DMS53 treated with DMSO at 0.1 percent for 48 hours (cell line): ENCODE measurements around the gene FLRT2.

Experiments used
- DNase-seq: peaks from one replicate; lab custom pipeline; 2025; ENCODE audit not compliant: unreplicated experiment; lab: John Stamatoyannopoulos, UW

Gene FLRT2

DNA sequence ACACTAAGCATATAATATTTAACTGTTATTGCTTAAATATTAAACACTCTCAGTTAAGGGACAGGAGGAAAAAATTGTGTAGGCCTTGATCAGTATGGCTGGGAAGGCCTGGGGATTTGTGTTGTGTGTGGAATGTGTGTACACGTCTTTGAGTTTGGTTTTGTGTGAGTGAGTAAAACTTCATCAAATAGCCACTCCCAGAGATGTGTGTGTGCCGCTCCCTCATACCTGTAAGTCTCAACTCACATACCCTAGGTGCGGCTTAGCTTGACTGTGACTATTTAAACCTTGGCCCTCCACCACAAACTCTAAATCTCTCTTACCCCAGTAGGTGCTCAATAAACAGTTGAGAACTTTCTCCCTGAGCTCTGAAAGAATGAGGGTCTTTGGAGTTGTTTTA is 64.3 kb downstream of the FLRT2 start:
- DNase-seq = no peak

DNA sequence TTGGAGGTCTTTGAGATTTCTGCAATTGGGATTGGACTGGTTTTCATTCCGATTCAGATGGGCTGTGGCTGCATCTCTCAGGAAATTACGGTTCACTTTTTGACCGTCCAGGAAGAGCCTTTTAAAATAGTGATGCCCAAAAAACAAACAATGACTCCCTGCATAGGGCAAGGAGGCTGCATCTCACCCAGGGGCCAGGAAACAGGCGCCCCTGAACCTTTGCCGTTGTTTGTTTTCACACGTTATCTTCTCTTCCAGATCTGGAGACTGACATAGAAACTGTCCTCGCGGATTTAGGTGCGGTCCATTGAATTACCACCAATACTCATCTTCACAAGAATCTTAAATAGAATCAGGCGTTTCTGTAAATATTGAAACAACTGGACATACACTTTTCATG is 66.0 kb downstream of the FLRT2 start:
- peak; percentile 42 for DNase-seq

DNA sequence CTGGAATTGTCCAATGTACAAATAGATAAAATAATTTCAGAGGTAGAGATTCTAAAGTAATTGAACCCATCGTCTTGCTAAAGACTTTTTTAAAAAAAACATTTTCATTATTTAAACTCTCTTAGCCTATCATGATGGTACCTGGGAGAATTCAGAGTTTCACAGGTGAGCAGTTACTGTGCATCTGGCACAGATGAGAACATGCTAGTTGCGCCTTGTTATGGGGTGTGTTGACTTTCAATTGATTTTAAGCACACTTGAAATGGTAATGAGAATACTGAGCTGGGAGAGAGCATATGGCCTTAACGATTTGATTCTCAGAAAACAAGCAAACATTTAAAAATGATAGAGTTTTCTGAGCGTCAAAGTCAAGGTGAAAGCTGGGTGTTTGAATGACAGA is 66.6 kb downstream of the FLRT2 start:
- peak; percentile 38 for DNase-seq

DNA sequence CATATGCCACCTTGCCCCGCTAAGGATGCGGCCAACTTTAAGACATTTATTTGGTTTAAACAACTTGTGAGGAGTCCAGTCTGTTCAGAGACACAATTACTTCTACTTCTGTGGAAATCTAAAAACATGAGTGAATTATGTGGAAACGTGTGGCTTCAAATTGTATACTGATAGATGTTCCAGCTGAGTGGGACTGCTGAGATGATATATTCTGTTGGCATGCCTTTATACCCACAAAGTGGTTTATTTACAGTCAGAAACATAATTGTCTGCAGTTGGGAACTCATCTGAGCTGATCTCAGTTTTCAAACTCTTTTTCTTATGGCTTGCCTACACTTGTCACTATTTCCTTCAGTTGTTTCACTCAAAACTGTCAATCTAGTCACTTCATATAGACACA is 67.8 kb downstream of the FLRT2 start:
- DNase-seq = no peak

DNA sequence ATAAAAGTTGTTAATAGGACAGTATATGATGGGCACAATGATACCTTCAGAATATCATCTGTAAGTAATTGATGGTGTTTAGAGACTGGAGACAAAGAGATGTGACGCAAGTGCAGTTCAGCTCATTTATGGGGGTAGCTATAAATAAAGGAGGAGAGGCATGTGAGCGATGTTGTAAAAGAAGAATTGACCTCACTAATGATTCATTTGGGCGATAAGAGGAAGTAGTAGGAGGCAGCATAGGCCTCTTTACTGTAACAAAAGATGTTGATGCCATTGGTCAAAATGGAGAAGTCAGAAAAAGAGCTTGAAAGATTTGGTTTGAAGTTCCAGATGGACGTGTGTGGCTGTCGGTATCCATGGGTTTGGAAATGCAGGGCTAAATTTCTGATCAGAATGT is 70.0 kb downstream of the FLRT2 start:
- no peak for DNase-seq

DNA sequence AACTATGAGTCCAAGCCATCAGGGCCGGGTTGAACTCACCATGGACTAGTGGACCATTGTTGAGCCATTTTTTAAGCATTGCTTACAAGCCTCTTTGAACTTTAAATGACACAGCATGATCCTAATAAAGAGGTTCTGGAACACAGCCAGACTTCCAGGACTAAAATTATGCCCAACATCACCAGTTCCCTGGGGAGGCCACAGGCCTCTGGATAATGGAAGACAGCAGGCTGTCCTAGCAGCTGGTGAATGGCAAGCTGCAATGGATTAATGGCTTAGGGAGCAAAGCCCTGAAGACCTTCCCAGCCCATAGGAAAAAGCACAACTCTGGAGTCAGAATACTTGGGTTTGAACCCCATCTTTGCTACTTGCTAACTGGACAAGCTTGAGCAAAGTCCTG is 71.3 kb downstream of the FLRT2 start:
- no peak for DNase-seq

DNA sequence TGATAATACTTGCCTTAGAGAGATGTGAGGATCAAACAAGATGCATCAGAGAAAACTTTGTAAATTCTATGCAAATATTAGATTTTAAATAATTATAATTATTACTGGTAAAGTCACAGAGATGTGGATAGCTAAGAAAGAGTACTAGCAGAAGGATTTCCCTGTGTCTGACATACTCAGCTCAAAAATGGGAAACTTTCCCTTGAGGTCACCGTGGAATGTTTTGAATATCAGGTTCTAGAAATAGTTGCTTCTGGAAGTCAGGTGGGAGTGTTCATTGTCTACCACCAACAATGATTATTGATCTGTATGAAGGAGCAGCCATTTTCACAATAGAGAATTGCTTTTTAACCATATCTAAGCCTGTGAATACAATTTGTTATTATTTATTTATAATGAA is 71.7 kb downstream of the FLRT2 start:
- no peak for DNase-seq

DNA sequence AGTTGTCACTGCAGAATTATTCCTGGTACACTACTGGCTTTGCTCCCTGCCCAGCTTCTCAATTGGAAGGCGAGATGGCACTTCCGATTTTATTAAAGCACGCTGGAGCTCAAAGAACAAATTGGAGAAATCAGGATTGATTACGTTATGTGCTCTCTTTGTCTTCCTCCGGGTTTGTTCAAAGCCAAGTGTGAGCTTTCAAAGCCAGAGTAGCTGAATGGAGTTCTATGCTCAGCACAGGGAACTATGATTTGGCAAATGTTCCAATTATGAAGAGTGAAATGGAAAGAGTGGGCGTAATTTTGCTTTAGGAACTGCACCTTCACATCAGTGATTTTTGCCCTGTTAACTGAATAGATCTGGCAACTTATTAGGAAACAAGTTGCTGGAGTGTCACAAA is 72.4 kb downstream of the FLRT2 start:
- DNase-seq = no peak

DNA sequence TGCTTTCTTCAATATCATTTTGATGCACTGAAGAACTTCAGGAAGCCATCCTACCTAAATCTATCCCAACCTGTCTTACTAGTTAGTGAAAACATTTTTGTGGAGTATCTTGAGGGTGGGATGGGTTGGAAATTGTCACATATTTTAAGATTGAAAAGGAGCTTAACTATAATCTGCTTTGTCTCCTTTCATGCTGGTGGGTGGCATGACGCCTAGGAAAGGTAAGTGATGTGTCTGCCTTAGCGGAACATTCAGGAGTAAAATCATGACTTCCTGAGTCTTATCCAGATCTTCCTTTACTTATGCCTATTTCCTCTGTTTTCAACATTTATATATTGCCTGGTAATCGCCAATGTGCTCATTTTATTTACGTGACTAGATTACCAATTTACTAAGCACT is 74.1 kb downstream of the FLRT2 start:
- DNase-seq = no peak

DNA sequence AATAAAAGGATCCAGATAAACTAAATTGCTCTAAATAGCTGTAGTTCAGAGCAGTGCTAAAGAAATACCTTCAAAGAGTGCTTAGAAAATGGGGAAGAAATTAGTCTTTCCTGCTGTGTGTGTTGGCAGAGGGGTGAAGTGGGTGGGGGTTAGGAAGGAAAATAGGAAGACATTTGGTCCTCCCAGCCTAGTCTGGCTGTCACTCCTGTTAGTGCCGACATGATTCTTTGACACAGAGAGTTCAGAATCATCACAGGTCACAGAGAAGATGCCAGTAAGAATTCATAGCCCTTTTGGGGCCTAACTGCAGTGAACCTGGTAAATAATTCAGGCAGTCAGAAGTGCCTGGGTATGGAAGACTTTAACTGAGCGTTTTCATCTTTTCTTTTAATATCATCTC is 74.8 kb downstream of the FLRT2 start:
- DNase-seq = no peak

DNA sequence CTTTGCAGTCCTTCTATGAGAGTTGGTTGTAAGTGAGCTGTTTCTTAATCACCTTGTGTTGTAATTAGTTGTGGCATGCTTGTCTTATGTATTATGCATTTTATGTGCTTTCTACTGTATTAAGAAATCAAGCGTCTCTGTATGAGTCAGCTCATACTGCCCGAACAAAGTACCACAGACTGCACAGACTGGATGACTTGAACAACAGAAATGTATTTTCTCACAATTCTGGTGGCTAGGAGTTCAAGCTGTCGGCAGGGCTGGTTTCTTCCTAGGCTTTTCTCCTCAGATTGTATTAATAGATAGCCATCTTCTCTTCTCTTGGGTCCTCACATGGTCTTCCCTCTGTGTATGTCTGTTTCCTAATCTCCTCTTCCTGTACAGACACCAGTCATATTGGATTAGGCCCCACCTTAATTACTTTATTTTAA is 77.7 kb downstream of the FLRT2 start:
- DNase-seq = no peak

DNA sequence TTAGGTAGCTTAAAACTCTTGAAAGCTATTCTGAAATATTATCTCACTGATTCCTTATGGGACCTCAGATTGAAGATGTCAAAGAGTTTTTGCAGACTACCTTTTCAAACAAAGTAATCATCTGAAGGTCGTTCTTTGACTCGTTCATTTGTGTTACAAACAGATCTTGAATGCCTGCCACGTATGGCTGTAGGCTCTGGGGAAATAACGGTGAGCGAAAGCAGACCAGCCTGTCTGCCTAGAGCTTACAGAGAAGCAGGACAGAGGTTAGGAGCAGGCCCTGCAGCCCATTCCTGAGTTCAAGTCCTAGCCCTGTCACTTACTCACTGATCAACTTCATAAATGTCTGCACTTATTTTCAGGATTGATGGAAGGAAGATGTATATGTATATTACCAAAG is 83.6 kb downstream of the FLRT2 start:
- DNase-seq = no peak

DNA sequence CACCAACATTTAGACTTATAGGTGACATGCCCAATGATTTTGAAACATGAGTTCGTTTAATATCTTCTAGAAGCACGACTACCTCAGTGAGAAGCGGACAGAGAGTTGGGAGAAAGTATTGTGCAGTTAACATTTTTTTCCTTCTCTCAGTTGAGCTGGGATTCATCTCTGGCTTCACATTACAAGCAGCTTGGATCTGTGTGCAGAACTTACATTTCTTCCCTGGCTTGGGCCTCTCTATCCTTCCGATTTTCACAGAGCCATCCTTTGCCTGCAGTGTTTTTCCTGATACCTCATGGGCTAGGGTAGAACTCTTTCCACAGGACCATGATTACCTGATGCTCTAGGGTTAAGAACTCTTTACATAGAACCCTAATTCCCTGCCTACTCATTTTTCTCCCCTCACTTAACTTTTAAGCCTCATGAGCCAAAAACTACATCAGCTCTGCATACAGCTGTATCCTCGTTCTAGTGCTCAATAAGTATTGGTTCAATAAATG is 86.5 kb downstream of the FLRT2 start:
- no peak for DNase-seq

DNA sequence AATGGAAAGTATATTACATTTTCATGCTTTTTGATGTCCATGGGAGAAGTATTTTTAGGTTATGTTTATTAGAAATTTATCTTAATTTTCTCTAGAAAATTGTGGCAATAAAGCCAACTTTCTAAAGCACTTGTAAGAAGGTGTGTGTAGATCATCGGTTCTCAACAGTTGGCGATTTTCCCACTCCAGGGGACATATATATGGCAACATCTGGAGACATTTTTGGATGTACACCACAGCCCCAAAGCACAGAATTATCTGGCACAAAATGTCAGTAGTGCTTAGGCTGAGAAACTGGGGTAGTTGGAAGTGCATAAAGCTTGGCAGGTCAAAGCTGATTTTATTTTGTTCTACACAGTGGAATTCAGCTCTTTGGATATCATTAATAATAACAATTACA is 86.9 kb downstream of the FLRT2 start:
- DNase-seq = no peak

DNA sequence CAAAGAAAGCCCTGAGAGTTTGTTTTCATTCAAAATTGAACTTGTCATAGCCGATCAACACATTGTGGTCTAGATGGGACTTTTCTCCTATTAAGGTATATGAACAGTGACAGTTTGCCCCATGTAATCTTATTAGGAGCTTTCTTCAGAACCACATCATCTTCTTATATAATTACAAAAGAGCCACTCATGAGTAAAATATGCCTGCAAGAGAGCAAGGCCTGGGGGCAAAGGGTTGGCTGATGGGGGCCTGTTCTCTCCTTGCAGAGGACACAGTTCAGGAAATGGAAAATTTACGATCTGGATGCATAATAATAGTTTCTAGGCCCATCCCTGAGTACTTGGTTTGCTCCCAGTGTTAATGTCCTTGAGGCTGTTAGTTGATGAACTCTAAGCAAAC is 87.8 kb downstream of the FLRT2 start:
- no peak for DNase-seq

DNA sequence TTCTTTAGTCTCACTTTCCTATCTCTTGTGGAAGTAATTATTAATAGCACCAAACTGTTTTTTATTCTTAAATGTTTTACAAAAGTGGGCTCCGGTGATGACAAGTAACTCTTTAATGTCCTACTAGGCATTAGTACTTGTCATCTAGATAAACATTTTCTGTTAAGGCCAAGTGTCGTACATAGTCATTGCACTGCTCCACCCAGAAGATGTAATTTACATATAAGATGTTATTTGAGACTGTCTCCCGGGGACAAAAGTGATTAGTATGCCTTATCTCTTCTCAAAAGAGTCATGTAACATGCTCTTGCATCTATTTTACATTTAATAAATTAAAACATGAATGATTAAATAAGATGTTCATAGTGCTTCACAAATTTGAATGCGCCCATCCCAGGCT is 88.4 kb downstream of the FLRT2 start:
- no peak for DNase-seq

DNA sequence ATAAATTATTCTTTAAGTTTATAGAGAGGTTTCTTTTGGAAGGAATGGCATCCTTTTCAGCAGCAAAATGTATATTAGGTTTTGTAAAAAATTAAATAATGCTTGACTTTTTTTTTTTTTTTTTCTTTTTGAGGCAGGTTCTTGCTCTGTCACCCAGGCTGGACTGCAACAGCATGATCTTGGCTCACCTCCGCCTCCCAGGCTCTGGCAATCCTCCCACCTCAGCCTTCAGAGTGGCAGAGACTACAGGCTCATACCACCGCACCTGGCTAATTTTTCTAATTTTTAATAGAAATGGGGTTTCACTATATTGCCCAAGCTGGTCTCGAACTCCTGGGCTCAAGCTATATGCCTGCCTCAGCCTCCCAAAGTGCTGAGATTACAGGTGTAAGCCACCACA is 89.0 kb downstream of the FLRT2 start:
- no peak for DNase-seq

DNA sequence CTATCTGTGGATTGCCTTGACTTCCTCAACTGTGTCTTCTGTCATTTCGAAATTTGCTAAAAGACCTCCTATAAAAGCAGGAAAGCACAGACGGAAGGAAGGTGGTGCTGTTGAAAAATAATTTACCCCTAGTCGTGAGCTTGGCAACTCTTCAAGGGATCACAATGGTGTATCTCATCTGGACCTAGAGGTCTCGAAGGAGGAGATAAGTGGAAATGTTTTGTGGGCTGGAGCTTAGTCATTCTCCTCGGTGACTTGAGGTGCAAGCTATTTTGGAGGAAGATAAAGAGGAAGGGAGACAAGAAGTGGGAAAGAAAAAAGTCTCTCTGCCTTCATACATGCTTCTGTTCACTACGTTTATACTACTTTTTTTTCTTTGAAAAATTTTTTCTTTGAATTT is 89.9 kb downstream of the FLRT2 start:
- no peak for DNase-seq

DNA sequence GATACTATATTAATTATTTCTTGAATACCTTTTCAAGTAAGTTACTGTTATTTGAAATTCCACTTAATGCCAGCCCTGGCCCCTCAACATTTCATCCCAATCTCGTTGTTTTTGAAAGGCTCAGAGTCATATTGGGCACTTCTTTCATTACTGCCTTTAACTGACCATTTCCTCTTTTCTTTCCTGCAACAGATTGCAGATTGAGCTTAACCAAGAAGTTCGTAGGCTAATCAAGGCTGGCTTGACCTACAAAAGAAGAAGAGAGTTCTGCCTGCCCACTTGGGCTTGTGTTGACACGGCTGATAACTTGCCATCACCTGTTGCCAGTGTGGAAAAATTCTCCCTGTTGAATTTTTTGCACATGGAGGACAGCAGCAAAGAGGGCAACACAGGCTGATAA is 91.0 kb downstream of the FLRT2 start:
- DNase-seq = no peak

DNA sequence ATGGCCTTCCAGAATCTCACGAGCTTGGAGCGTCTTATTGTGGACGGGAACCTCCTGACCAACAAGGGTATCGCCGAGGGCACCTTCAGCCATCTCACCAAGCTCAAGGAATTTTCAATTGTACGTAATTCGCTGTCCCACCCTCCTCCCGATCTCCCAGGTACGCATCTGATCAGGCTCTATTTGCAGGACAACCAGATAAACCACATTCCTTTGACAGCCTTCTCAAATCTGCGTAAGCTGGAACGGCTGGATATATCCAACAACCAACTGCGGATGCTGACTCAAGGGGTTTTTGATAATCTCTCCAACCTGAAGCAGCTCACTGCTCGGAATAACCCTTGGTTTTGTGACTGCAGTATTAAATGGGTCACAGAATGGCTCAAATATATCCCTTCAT is 92.2 kb downstream of the FLRT2 start:
- DNase-seq = no peak

DNA sequence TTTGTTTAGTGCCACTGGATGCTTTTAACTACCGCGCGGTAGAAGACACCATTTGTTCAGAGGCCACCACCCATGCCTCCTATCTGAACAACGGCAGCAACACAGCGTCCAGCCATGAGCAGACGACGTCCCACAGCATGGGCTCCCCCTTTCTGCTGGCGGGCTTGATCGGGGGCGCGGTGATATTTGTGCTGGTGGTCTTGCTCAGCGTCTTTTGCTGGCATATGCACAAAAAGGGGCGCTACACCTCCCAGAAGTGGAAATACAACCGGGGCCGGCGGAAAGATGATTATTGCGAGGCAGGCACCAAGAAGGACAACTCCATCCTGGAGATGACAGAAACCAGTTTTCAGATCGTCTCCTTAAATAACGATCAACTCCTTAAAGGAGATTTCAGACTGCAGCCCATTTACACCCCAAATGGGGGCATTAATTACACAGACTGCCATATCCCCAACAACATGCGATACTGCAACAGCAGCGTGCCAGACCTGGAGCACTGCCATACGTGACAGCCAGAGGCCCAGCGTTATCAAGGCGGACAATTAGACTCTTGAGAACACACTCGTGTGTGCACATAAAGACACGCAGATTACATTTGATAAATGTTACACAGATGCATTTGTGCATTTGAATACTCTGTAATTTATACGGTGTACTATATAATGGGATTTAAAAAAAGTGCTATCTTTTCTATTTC is 93.2 kb downstream of the FLRT2 start:
- no peak for DNase-seq

DNA sequence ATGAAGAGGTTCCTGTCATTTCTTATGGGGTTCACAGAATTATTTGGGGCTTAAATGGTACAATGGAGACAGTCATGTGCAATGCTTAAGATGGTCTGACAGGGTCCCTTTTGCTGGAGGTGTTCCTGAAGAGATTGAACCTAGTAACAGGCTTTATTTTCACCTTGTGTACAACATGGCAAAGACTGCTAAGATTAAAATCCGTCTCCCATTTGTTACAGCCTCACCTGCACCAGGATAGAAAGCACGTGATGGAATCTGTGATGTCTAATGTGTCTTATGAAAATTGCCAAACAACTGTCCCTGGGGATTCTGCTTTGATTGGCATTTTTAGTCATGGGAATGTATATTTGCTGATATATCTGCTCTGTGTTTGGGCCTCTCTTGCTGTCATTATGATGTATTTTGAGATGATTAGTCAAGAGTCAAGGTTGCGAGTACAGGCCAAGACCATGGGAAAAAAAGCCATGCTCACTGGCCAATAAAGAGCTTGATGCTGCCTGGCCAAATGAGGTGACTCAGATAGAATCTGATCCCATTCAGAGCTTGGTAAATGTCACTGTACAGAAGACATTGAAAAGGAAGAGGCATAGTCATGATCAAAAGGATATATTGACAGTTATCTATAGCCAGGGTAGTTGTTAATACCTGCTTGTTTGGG is 96.1 kb downstream of the FLRT2 start:
- no peak for DNase-seq

DNA sequence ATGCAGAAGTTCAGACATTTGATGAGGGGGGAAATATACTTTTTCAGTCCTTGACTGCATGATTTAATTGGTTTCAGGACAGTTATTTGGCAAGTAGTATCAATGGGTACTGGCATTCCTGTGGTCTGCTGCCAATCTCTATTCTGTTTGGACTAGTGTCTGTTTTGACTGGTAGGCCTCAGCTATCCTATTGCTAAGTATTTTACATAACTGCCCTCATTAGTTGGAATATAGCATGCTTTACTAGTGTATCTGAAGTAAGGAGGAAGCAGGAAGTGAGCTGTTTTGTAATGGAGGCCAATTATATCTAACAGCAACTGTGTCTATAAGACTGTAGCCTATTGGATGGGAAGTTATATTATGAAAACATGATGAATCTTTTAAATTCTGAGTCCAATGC is 104.3 kb downstream of the FLRT2 start:
- DNase-seq = no peak
